T-helper 1 cell treated with Interleukin-12 subunit alpha and Interleukin-12 subunit beta and Interleukin-4 antibody, amounts not matched to agents 30 μg/mL and 1 μg/mL, for 36 hours (primary cell): Measurements from ENCODE around the gene USP21.

Experiments
- H3K27ac Mint-ChIP-seq: one replicate; pipeline ENCODE4 v1.8.0; 2021; ENCODE audit warnings: mild to moderate bottlenecking, mixed read lengths
- H3K27me3 Mint-ChIP-seq: one replicate; pipeline ENCODE4 v1.8.0; 2021; ENCODE audit warnings: low read depth, mixed read lengths
- H3K36me3 Mint-ChIP-seq: one replicate; pipeline ENCODE4 v1.8.0; 2021; ENCODE audit warnings: low read depth, mixed read lengths
- H3K4me1 Mint-ChIP-seq: one replicate; pipeline ENCODE4 v1.8.0; 2021; ENCODE audit warnings: low read depth, mixed read lengths
- H3K4me3 Mint-ChIP-seq: one replicate; pipeline ENCODE4 v1.8.0; 2021; ENCODE audit warnings: mild to moderate bottlenecking, moderate library complexity, mixed read lengths
- H3K9me3 Mint-ChIP-seq: one replicate; pipeline ENCODE4 v1.8.0; 2021; ENCODE audit warnings: mixed read lengths

USP21 gene

GRCh38 chr1:161158316-161159010 is 837 bp upstream of the USP21 start:
- peaks cover 40% of the 10 kb centered on the region for H3K4me1 Mint-ChIP-seq
- H3K27me3 Mint-ChIP-seq: no peaks in the 10 kb centered on the region
- peak overlapping the region; percentile 84 for H3K4me3 Mint-ChIP-seq
- peaks cover 31% of the 10 kb centered on the region for H3K36me3 Mint-ChIP-seq
- no peaks in the 10 kb centered on the region for H3K9me3 Mint-ChIP-seq
- peak overlapping the region; percentile 81 for H3K27ac Mint-ChIP-seq

GRCh38 chr1:161159913-161160243 is 578 bp downstream of the USP21 start:
- no peaks in the 10 kb centered on the region for H3K27me3 Mint-ChIP-seq
- no peaks in the 10 kb centered on the region for H3K9me3 Mint-ChIP-seq
- H3K36me3 Mint-ChIP-seq: peaks cover 38% of the 10 kb centered on the region
- H3K27ac Mint-ChIP-seq: peak overlapping the region; percentile 80
- H3K4me3 Mint-ChIP-seq: peak overlapping the region; percentile 84
- peaks cover 37% of the 10 kb centered on the region for H3K4me1 Mint-ChIP-seq

- Mint-ChIP-seq H3K9me3 (no peaks in the 10 kb centered on the region), H3K4me1 (peaks cover 36% of the 10 kb centered on the region), H3K27me3 (no peaks in the 10 kb centered on the region), H3K4me3 (peak overlapping the region; percentile 69), H3K36me3 (peaks cover 36% of the 10 kb centered on the region), H3K27ac (peak overlapping the region; percentile 27)
Measured at GRCh38 chr1:161160671-161161145, 1.4 kb downstream of the USP21 start.

GRCh38 chr1:161161652-161162051 is 2.4 kb downstream of the USP21 start:
- Mint-ChIP-seq H3K27ac (peak overlapping the region; percentile 27), H3K9me3 (no peaks in the 10 kb centered on the region), H3K4me3 (no peak overlapping the region), H3K4me1 (peaks cover 36% of the 10 kb centered on the region), H3K36me3 (peaks cover 35% of the 10 kb centered on the region), H3K27me3 (no peaks in the 10 kb centered on the region)

GRCh38 chr1:161162052-161162451 is 2.8 kb downstream of the USP21 start:
- Mint-ChIP-seq H3K4me1 (peaks cover 38% of the 10 kb centered on the region), H3K4me3 (no peak overlapping the region), H3K9me3 (no peaks in the 10 kb centered on the region), H3K36me3 (peaks cover 32% of the 10 kb centered on the region), H3K27ac (peak overlapping the region; percentile 14), H3K27me3 (no peaks in the 10 kb centered on the region)

- Mint-ChIP-seq H3K27me3 (no peaks in the 10 kb centered on the region), H3K27ac (no peak overlapping the region), H3K4me3 (no peak overlapping the region), H3K9me3 (no peaks in the 10 kb centered on the region), H3K4me1 (peaks cover 43% of the 10 kb centered on the region), H3K36me3 (peaks cover 26% of the 10 kb centered on the region)
Measured at GRCh38 chr1:161162806-161163205, 3.5 kb downstream of the USP21 start.

- no peak overlapping the region for H3K4me3 Mint-ChIP-seq
- peaks cover 42% of the 10 kb centered on the region for H3K4me1 Mint-ChIP-seq
- peaks cover 29% of the 10 kb centered on the region for H3K36me3 Mint-ChIP-seq
- no peaks in the 10 kb centered on the region for H3K9me3 Mint-ChIP-seq
- peak overlapping the region; percentile 29 for H3K27ac Mint-ChIP-seq
- H3K27me3 Mint-ChIP-seq: no peaks in the 10 kb centered on the region
Measured at GRCh38 chr1:161163793-161164192, 4.5 kb downstream of the USP21 start.

GRCh38 chr1:161164901-161165610 is 5.8 kb downstream of the USP21 start:
- Mint-ChIP-seq H3K4me3 (peak overlapping the region; percentile 61), H3K27ac (peak overlapping the region; percentile 98), H3K27me3 (no peaks in the 10 kb centered on the region)

GRCh38 chr1:161165742-161166668 is 6.7 kb downstream of the USP21 start, which contains the start of gene PPOX:
TSS of gene PPOX (plus strand) at chr1:161166426. CDS start at chr1:161166848, 422 bp downstream.
- Mint-ChIP-seq H3K4me3 (peak within 1 kb of the TSS; percentile 91), H3K4me1 (peaks cover 31% of the 10 kb centered on the region), H3K36me3 (peaks cover 29% of the 10 kb centered on the region)

More at GRCh38 chr1:161164901-161165610, 5.8 kb downstream of the USP21 start:
- Mint-ChIP-seq H3K36me3 (peaks cover 25% of the 10 kb centered on the region), H3K4me1 (peaks cover 36% of the 10 kb centered on the region), H3K9me3 (no peaks in the 10 kb centered on the region)

GRCh38 chr1:161166669-161167548 is 7.6 kb downstream of the USP21 start:
- peaks cover 30% of the 10 kb centered on the region for H3K36me3 Mint-ChIP-seq
- H3K27ac Mint-ChIP-seq: peak overlapping the region; percentile 98
- H3K4me1 Mint-ChIP-seq: peaks cover 24% of the 10 kb centered on the region
- peak overlapping the region; percentile 91 for H3K4me3 Mint-ChIP-seq
- H3K27me3 Mint-ChIP-seq: no peaks in the 10 kb centered on the region
- no peaks in the 10 kb centered on the region for H3K9me3 Mint-ChIP-seq

More at GRCh38 chr1:161165742-161166668, 6.7 kb downstream of the USP21 start, which contains the start of gene PPOX:
- Mint-ChIP-seq H3K27ac (peak within 1 kb of the TSS; percentile 98), H3K27me3 (no peaks in the 10 kb centered on the region), H3K9me3 (no peaks in the 10 kb centered on the region)

- Mint-ChIP-seq H3K9me3 (no peaks in the 10 kb centered on the region), H3K27ac (no peak overlapping the region), H3K4me3 (peak overlapping the region; percentile 37)
Measured at GRCh38 chr1:161168906-161169305, 9.6 kb downstream of the USP21 start.

GRCh38 chr1:161171191-161171590 is 11.9 kb downstream of the USP21 start:
- Mint-ChIP-seq H3K9me3 (no peaks in the 10 kb centered on the region), H3K27ac (no peak overlapping the region), H3K4me1 (peaks cover 35% of the 10 kb centered on the region), H3K27me3 (no peaks in the 10 kb centered on the region), H3K36me3 (peaks cover 38% of the 10 kb centered on the region), H3K4me3 (no peak overlapping the region)

More at GRCh38 chr1:161168906-161169305, 9.6 kb downstream of the USP21 start:
- Mint-ChIP-seq H3K4me1 (peaks cover 26% of the 10 kb centered on the region), H3K27me3 (no peaks in the 10 kb centered on the region), H3K36me3 (peaks cover 34% of the 10 kb centered on the region)

- H3K9me3 Mint-ChIP-seq: no peaks in the 10 kb centered on the region
- H3K4me1 Mint-ChIP-seq: peaks cover 40% of the 10 kb centered on the region
- peaks cover 41% of the 10 kb centered on the region for H3K36me3 Mint-ChIP-seq
- H3K4me3 Mint-ChIP-seq: no peak overlapping the region
- no peaks in the 10 kb centered on the region for H3K27me3 Mint-ChIP-seq
- no peak overlapping the region for H3K27ac Mint-ChIP-seq
Measured at GRCh38 chr1:161171696-161172095, 12.4 kb downstream of the USP21 start.
